Osteoblast (primary cell): Measurements from ENCODE around the gene KNSTRN. TPM values are rescaled to one million over a fixed set of nuclear protein-coding genes. Genes with fewer than 3 reads are reported as not detected.

Source experiments
- DNase-seq: peaks from one replicate; pipeline ENCODE4 v3.0.0; 2011; ENCODE audit warnings: low spot score, mixed read lengths; ENCODE audit not compliant: insufficient read length; ENCODE audit errors: missing footprints
- H2AFZ ChIP-seq: 2 replicates; pipeline ENCODE4 v1.6.0; 2011; ENCODE audit warnings: mild to moderate bottlenecking, low read length
- H3K27ac ChIP-seq: 2 replicates; pipeline ENCODE4 v1.5.1; 2011; ENCODE audit warnings: mild to moderate bottlenecking, low read depth, low read length, moderate library complexity
- H3K27me3 ChIP-seq: 2 replicates; pipeline ENCODE4 v1.6.0; 2012; ENCODE audit warnings: mild to moderate bottlenecking, control low read depth, inconsistent platforms, low read length, moderate library complexity; ENCODE audit not compliant: insufficient read depth
- H3K36me3 ChIP-seq: 2 replicates; pipeline ENCODE4 v1.5.1; 2011; ENCODE audit warnings: mild to moderate bottlenecking, low read length, control low read depth, moderate library complexity; ENCODE audit not compliant: insufficient read depth
- H3K4me1 ChIP-seq: 2 replicates; pipeline ENCODE4 v1.5.1; 2011; ENCODE audit warnings: mild to moderate bottlenecking, low read length, control low read depth, moderate library complexity; ENCODE audit not compliant: insufficient read depth
- H3K4me2 ChIP-seq: 2 replicates; pipeline ENCODE4 v1.6.0; 2011; ENCODE audit warnings: mild to moderate bottlenecking, low read length; ENCODE audit not compliant: insufficient read depth
- H3K4me3 ChIP-seq: fragments of 200-600 bp; sonication (generic); 3 replicates; pipeline ENCODE4 v1.5.1; 2012; ENCODE audit warnings: mild to moderate bottlenecking, low read length, inconsistent platforms; ENCODE audit not compliant: insufficient read depth
- H3K79me2 ChIP-seq: 2 replicates; pipeline ENCODE4 v1.6.0; 2012; ENCODE audit warnings: mild to moderate bottlenecking, low read length, control low read depth, inconsistent platforms; ENCODE audit not compliant: insufficient read depth
- H3K9me3 ChIP-seq: 2 replicates; pipeline ENCODE4 v1.5.1; 2011; ENCODE audit warnings: low read depth, low read length, control low read depth
- H4K20me1 ChIP-seq: 2 replicates; pipeline ENCODE4 v1.6.0; 2012; ENCODE audit warnings: mild to moderate bottlenecking, low read length, control low read depth; ENCODE audit not compliant: insufficient read depth
- CTCF ChIP-seq: IDR thresholded peaks from 2 replicates; pipeline ENCODE4 v1.5.1; 2011; ENCODE audit warnings: mild to moderate bottlenecking, low read depth, low read length, moderate library complexity; ENCODE audit errors: extremely low read depth
- total RNA-seq: library from RNA; depleted of rRNA; stranded (reverse); fragments of >200 nt; gene quantifications from 2 replicates; pipeline ENCODE4 v1.2.3, GENCODE V29; 2012

KNSTRN gene
- total RNA-seq, 1 donor = 19.9 TPM

- Histone ChIP-seq H3K4me2 (no peak overlapping the region), H3K27me3 (peaks cover 9% of the 10 kb centered on the region), H3K4me3 (no peak overlapping the region), H3K9me3 (no peaks in the 10 kb centered on the region), H2AFZ (no peak overlapping the region), H3K4me1 (peaks cover 12% of the 10 kb centered on the region), H3K79me2 (no peaks in the 10 kb centered on the region), H3K27ac (no peak overlapping the region), H3K36me3 (no peaks in the 10 kb centered on the region), H4K20me1 (no peaks in the 10 kb centered on the region)
- no peak for TF ChIP-seq CTCF
- peak; percentile 76 for DNase-seq
Observed at GRCh38 chr15:40355976-40356585, 26.4 kb upstream of the KNSTRN start.

DNA sequence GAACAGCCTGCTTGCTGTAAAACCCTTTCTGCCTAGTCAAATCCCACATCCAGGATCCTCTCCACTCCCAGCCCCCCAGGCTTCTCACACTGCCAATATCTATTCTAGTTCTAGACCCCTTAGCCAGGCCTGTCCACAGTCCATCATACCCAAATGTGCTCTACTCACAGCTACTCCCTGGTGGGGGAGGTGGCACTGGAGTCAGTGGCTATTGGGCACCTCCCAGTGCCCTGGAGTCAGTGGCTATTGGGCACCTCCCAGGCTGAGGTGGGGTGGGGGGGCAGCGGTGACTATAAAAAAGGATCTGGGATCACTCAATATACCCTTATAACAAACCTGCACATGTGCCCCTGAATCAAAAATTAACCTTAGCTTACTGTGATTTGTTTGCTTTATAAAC, 25.3 kb upstream of the KNSTRN start:
- no peak for TF ChIP-seq CTCF
- Histone ChIP-seq H3K27ac (no peak overlapping the region), H3K4me3 (no peak overlapping the region), H3K79me2 (no peaks in the 10 kb centered on the region), H4K20me1 (no peaks in the 10 kb centered on the region), H3K36me3 (no peaks in the 10 kb centered on the region), H3K4me2 (peak overlapping the region; percentile 93), H3K27me3 (peaks cover 14% of the 10 kb centered on the region), H3K9me3 (no peaks in the 10 kb centered on the region), H3K4me1 (peaks cover 12% of the 10 kb centered on the region), H2AFZ (no peak overlapping the region)
- peak; percentile 75 for DNase-seq

GRCh38 chr15:40357723-40358470, 24.6 kb upstream of the KNSTRN start, which contains the start of gene DISP2:
TSS of gene DISP2 (plus strand) at chr15:40358219. CDS start at chr15:40358322, 103 bp downstream.
- peaks cover 14% of the 10 kb centered on the region for H3K27me3 ChIP-seq
- H3K4me2 ChIP-seq = peak within 1 kb of the TSS; percentile 93
- H4K20me1 ChIP-seq = no peaks in the 10 kb centered on the region
- H3K9me3 ChIP-seq = no peaks in the 10 kb centered on the region
- peak within 1 kb of the TSS; percentile 99 for H2AFZ ChIP-seq
- peak within 1 kb of the TSS; percentile 75 for H3K4me3 ChIP-seq
- no peaks in the 10 kb centered on the region for H3K36me3 ChIP-seq
- no peak within 1 kb of the TSS for H3K27ac ChIP-seq
- H3K4me1 ChIP-seq = peaks cover 12% of the 10 kb centered on the region
- peak; percentile 100 for DNase-seq
- H3K79me2 ChIP-seq = no peaks in the 10 kb centered on the region
- TF ChIP-seq CTCF = no peak
